ENCODE results near the gene CACNG3. TPM values are rescaled to one million over a fixed set of nuclear protein-coding genes. Genes with fewer than 3 reads are reported as not detected.

The CACNG3 gene
- total RNA-seq, 2 donors from 2014 or later, result not detected

- intact Hi-C loops (cut with DNase I), result no loop called here
- Histone ChIP-seq H3K4me3 (no peak overlapping the region), H3K4me1 (replicated peaks) (no peaks in the 10 kb centered on the region), H3K27ac (no peak overlapping the region), H3K9me3 (no peaks in the 10 kb centered on the region), H3K36me3 (no peaks in the 10 kb centered on the region), H3K27me3 (replicated peaks; ENCODE audit: insufficient read depth) (no peaks in the 10 kb centered on the region)
- 73% methylated on average over 4 of the region's 4 CpGs for WGBS
- TF ChIP-seq POLR2A (IDR thresholded peaks at IDR 0.05) (no peak), CTCF (IDR thresholded peaks at IDR 0.05) (no peak), POLR2AphosphoS5 (IDR thresholded peaks at IDR 0.05) (no peak)
- no peak for DNase-seq (ENCODE audit: low spot score)
Observed at GRCh38 chr16:24345704-24346103, 89.6 kb downstream of the CACNG3 start.

GRCh38 chr16:24346734-24347133, 90.6 kb downstream of the CACNG3 start:
- WGBS, result 80% methylated on average over 11 of the region's 11 CpGs
- Histone ChIP-seq H3K36me3 (no peaks in the 10 kb centered on the region), H3K4me3 (no peak overlapping the region), H3K4me1 (replicated peaks) (no peaks in the 10 kb centered on the region), H3K27ac (no peak overlapping the region), H3K9me3 (no peaks in the 10 kb centered on the region), H3K27me3 (replicated peaks; ENCODE audit: insufficient read depth) (no peaks in the 10 kb centered on the region)
- no peak for DNase-seq (ENCODE audit: low spot score)
- intact Hi-C loops (cut with DNase I), result no loop called here
- no peak for TF ChIP-seq POLR2A (IDR thresholded peaks at IDR 0.05)
- no peak for TF ChIP-seq POLR2AphosphoS5 (IDR thresholded peaks at IDR 0.05)
- TF ChIP-seq CTCF (IDR thresholded peaks at IDR 0.05), result no peak

- no peaks in the 10 kb centered on the region for H3K9me3 ChIP-seq
- H3K27ac ChIP-seq, result no peak overlapping the region
- H3K4me3 ChIP-seq, result no peak overlapping the region
- DNase-seq (ENCODE audit: low spot score), result no peak
- H3K27me3 ChIP-seq (replicated peaks; ENCODE audit: insufficient read depth), result no peaks in the 10 kb centered on the region
- no peaks in the 10 kb centered on the region for H3K36me3 ChIP-seq
- intact Hi-C loops (cut with DNase I), result no loop called here
- no peaks in the 10 kb centered on the region for H3K4me1 ChIP-seq (replicated peaks)
- TF ChIP-seq CTCF (IDR thresholded peaks at IDR 0.05) (no peak), POLR2AphosphoS5 (IDR thresholded peaks at IDR 0.05) (no peak), POLR2A (IDR thresholded peaks at IDR 0.05) (no peak)
- WGBS, result 51% methylated on average over 2 of the region's 2 CpGs
Observed at GRCh38 chr16:24347556-24347955, 91.4 kb downstream of the CACNG3 start.

GRCh38 chr16:24348545-24349290, 92.6 kb downstream of the CACNG3 start:
- intact Hi-C loops (cut with DNase I), result no loop called here
- H3K27ac ChIP-seq, result no peak overlapping the region

More at GRCh38 chr16:24348545-24349290, 92.6 kb downstream of the CACNG3 start:
- Histone ChIP-seq H3K36me3 (no peaks in the 10 kb centered on the region), H3K4me1 (replicated peaks) (no peaks in the 10 kb centered on the region), H3K4me3 (no peak overlapping the region), H3K27me3 (replicated peaks; ENCODE audit: insufficient read depth) (no peaks in the 10 kb centered on the region), H3K9me3 (no peaks in the 10 kb centered on the region)
- TF ChIP-seq CTCF (IDR thresholded peaks at IDR 0.05), result no peak
- no peak for TF ChIP-seq POLR2AphosphoS5 (IDR thresholded peaks at IDR 0.05)
- no peak for TF ChIP-seq POLR2A (IDR thresholded peaks at IDR 0.05)
- DNase-seq (ENCODE audit: low spot score), result no peak
- 62% methylated on average over 9 of the region's 9 CpGs for WGBS
